ENCODE data around the gene DUSP8.
"Not testable (repeated sequence)": the region's sequence is repeated elsewhere in the genome, so short reads cannot be mapped to it uniquely, and the experiment has no call there.

DNA sequence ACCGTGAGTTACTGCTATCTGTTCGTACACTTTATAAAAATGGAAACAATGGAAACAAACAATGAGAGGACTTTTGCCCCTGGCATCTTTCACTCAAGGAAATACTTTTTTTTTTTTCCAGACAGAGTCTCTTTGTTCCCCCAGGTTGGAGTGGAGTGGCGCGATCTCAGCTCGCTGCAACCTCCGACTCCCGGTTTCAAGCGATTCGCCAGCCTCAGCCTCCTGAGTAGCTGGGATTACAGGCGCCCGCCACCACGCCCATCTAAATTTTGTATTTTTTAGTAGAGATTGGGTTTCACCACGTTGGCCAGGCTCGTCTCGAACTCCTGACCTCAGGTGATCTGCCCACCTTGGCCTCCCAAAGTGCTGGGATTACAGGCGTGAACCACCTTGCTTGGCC lies 3.7 kb upstream of the DUSP8 start:
- TF ChIP-seq SUZ12 (IDR thresholded peaks at IDR 0.05; ENCODE audit: low read length); MAX (IDR thresholded peaks at IDR 0.05); EZH2 (IDR thresholded peaks at IDR 0.05; ENCODE audit: low read depth, low read length, severe bottlenecking); HDAC6 (IDR thresholded peaks at IDR 0.05; ENCODE audit: low read depth, low read length); BACH1 (IDR thresholded peaks at IDR 0.05; ENCODE audit: low read length); EGR1 (IDR thresholded peaks at IDR 0.05; ENCODE audit: borderline replicate concordance, low read depth, low read length); EP300 (IDR thresholded peaks at IDR 0.05; ENCODE audit: borderline replicate concordance in 1 of 2, low read depth in 2 of 2, low read length in 2 of 2): not testable (repeated sequence)
- TF ChIP-seq, protein P1, sequence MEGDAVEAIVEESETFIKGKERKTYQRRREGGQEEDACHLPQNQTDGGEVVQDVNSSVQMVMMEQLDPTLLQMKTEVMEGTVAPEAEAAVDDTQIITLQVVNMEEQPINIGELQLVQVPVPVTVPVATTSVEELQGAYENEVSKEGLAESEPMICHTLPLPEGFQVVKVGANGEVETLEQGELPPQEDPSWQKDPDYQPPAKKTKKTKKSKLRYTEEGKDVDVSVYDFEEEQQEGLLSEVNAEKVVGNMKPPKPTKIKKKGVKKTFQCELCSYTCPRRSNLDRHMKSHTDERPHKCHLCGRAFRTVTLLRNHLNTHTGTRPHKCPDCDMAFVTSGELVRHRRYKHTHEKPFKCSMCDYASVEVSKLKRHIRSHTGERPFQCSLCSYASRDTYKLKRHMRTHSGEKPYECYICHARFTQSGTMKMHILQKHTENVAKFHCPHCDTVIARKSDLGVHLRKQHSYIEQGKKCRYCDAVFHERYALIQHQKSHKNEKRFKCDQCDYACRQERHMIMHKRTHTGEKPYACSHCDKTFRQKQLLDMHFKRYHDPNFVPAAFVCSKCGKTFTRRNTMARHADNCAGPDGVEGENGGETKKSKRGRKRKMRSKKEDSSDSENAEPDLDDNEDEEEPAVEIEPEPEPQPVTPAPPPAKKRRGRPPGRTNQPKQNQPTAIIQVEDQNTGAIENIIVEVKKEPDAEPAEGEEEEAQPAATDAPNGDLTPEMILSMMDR (IDR thresholded peaks at IDR 0.05; ENCODE audit: control extremely low read depth in 1 of 3, insufficient read depth in 1 of 3, low read depth in 1 of 3, low read length in 3 of 3) = not testable (repeated sequence)
